ENCODE data around the gene KCNJ12. TPM values are rescaled to one million over a fixed set of nuclear protein-coding genes. Genes with fewer than 3 reads are reported as not detected.

KCNJ12 gene
- total and polyA plus RNA-seq, 2 experiments from 2014 or later = 0.61 to 2.4 TPM

DNA sequence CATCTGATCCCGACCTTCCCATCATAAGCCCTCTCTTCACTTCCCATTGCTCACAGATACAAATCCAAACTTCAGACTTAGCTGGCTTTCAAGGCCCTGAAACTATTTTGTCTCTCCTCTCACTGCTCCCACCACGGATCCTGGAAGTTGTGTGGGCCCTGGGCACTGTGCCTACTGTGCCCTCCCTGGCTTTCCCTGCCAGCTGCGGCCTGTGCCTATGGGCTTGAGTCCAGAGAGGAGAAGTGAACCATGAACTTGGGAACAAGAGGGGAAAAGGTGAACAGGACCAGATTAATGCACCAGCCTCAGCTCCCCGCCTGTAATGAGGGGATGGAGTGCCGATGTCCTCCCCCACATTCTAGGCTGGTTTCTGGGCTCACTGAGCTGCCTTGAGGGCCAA is 18.9 kb upstream of the KCNJ12 start:
- no peak overlapping the region for H2AFZ ChIP-seq
- no peak overlapping the region for H3K27ac Mint-ChIP-seq
- no peaks in the 10 kb centered on the region for H3K9me2 ChIP-seq (ENCODE audit: insufficient read depth)
- H3K4me2 ChIP-seq = no peak overlapping the region
- TF ChIP-seq ETS1 (IDR thresholded peaks at IDR 0.05) = no peak
- TF ChIP-seq JUNB (IDR thresholded peaks at IDR 0.05; ENCODE audit: unreplicated experiment) = no peak
- TF ChIP-seq ZNF331 (CRISPR knock-in tag; IDR thresholded peaks at IDR 0.05; ENCODE audit: low read depth) = no peak
- no peak for TF ChIP-seq ZNF114 (CRISPR knock-in tag; IDR thresholded peaks at IDR 0.05)
- TF ChIP-seq STAT1 (IDR thresholded peaks at IDR 0.05; ENCODE audit: unreplicated experiment) = no peak
- TF ChIP-seq NANOG (IDR thresholded peaks at IDR 0.05; ENCODE audit: borderline replicate concordance) = no peak
- TF ChIP-seq, protein P1, sequence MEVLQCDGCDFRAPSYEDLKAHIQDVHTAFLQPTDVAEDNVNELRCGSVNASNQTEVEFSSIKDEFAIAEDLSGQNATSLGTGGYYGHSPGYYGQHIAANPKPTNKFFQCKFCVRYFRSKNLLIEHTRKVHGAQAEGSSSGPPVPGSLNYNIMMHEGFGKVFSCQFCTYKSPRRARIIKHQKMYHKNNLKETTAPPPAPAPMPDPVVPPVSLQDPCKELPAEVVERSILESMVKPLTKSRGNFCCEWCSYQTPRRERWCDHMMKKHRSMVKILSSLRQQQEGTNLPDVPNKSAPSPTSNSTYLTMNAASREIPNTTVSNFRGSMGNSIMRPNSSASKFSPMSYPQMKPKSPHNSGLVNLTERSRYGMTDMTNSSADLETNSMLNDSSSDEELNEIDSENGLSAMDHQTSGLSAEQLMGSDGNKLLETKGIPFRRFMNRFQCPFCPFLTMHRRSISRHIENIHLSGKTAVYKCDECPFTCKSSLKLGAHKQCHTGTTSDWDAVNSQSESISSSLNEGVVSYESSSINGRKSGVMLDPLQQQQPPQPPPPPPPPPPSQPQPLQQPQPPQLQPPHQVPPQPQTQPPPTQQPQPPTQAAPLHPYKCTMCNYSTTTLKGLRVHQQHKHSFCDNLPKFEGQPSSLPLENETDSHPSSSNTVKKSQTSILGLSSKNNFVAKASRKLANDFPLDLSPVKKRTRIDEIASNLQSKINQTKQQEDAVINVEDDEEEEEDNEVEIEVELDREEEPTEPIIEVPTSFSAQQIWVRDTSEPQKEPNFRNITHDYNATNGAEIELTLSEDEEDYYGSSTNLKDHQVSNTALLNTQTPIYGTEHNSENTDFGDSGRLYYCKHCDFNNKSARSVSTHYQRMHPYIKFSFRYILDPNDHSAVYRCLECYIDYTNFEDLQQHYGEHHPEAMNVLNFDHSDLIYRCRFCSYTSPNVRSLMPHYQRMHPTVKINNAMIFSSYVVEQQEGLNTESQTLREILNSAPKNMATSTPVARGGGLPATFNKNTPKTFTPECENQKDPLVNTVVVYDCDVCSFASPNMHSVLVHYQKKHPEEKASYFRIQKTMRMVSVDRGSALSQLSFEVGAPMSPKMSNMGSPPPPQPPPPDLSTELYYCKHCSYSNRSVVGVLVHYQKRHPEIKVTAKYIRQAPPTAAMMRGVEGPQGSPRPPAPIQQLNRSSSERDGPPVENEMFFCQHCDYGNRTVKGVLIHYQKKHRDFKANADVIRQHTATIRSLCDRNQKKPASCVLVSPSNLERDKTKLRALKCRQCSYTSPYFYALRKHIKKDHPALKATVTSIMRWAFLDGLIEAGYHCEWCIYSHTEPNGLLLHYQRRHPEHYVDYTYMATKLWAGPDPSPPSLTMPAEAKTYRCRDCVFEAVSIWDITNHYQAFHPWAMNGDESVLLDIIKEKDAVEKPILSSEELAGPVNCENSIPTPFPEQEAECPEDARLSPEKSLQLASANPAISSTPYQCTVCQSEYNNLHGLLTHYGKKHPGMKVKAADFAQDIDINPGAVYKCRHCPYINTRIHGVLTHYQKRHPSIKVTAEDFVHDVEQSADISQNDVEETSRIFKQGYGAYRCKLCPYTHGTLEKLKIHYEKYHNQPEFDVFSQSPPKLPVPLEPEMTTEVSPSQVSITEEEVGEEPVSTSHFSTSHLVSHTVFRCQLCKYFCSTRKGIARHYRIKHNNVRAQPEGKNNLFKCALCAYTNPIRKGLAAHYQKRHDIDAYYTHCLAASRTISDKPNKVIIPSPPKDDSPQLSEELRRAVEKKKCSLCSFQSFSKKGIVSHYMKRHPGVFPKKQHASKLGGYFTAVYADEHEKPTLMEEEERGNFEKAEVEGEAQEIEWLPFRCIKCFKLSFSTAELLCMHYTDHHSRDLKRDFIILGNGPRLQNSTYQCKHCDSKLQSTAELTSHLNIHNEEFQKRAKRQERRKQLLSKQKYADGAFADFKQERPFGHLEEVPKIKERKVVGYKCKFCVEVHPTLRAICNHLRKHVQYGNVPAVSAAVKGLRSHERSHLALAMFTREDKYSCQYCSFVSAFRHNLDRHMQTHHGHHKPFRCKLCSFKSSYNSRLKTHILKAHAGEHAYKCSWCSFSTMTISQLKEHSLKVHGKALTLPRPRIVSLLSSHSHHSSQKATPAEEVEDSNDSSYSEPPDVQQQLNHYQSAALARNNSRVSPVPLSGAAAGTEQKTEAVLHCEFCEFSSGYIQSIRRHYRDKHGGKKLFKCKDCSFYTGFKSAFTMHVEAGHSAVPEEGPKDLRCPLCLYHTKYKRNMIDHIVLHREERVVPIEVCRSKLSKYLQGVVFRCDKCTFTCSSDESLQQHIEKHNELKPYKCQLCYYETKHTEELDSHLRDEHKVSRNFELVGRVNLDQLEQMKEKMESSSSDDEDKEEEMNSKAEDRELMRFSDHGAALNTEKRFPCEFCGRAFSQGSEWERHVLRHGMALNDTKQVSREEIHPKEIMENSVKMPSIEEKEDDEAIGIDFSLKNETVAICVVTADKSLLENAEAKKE (CRISPR knock-in tag; IDR thresholded peaks at IDR 0.05) = no peak
- no peak for TF ChIP-seq CREB1 (CRISPR knock-in tag; IDR thresholded peaks at IDR 0.05; ENCODE audit: low read depth)
- TF ChIP-seq EZH2phosphoT487 (IDR thresholded peaks at IDR 0.05; ENCODE audit: unreplicated experiment) = no peak
- no peak overlapping the region for H3K4me3 Mint-ChIP-seq
- peaks cover 4% of the 10 kb centered on the region; the same call in 1 of the 3 replicates for H3K9me3 Mint-ChIP-seq
- H3K4me1 Mint-ChIP-seq = peaks cover 15% of the 10 kb centered on the region
- H3K4me3 ChIP-seq = no peak overlapping the region
- no peaks in the 10 kb centered on the region for H3K36me3 Mint-ChIP-seq (ENCODE audit: low read depth)
- H3K36me3 ChIP-seq (ENCODE audit: insufficient read depth) = no peaks in the 10 kb centered on the region
- ATAC-seq = no peak
- no peaks in the 10 kb centered on the region for H3F3A ChIP-seq (replicated peaks; ENCODE audit: low read depth)
- no peak for DNase-seq (ENCODE audit: low spot score)
- no peaks in the 10 kb centered on the region for H3K79me2 ChIP-seq (replicated peaks; ENCODE audit: insufficient read depth)
- H3K27me3 ChIP-seq (ENCODE audit: insufficient read depth) = no peaks in the 10 kb centered on the region
- no peaks in the 10 kb centered on the region for H4K20me1 ChIP-seq (replicated peaks; ENCODE audit: insufficient read depth)
- H3K27me3 Mint-ChIP-seq (ENCODE audit: insufficient read depth, low read depth, poor library complexity) = peaks cover 15% of the 10 kb centered on the region
- no peaks in the 10 kb centered on the region; the same call in 1 of the 2 replicates for H3K4me1 ChIP-seq (ENCODE audit: insufficient read depth)
- H3K27ac ChIP-seq (ENCODE audit: low read depth) = no peak overlapping the region

All from GM23338 (cell line).